H1 (cell line): ENCODE data around the gene MYO3A. TPM values are rescaled to one million over a fixed set of nuclear protein-coding genes. Genes with fewer than 3 reads are reported as not detected.
A peak's percentile ranks its signal among the peaks of the same experiment; 100 is the strongest.

Experiments
- CTCF ChIA-PET: fragments of 300-600 bp; sonication (Branson Sonifier 250); formaldehyde crosslinking; loops from one replicate; lab custom pipeline; 2021; ENCODE audit not compliant: partially characterized antibody; lab: Charles Lee
- POLR2A ChIA-PET: fragments of 300-600 bp; sonication (Branson Sonifier 250); formaldehyde crosslinking; loops from one replicate; lab custom pipeline; 2021; ENCODE audit warnings: inconsistent platforms; ENCODE audit not compliant: partially characterized antibody; lab: Charles Lee
- DNase-seq, 2 experiments: peaks; one replicate each; pipeline versions ENCODE4 v3.0.0 to v3.0.0-alpha.2; 2010 to 2022; ENCODE audit warnings: low spot score in 2 of 2, low read depth in 1 of 2, mixed read lengths in 1 of 2
- FAIRE-seq: peaks from 2 replicates; lab custom pipeline; 2011; peaks lifted over from hg19 to GRCh38; lab: Jason Lieb, UNC
- H2AFZ ChIP-seq: 2 replicates; pipeline ENCODE4 v1.8.1; 2012; ENCODE audit warnings: low read length, inconsistent platforms
- H2AK5ac ChIP-seq: 2 replicates; pipeline ENCODE4 v1.6.1; 2013; ENCODE audit warnings: low read depth, low read length
- H2BK120ac ChIP-seq: replicated peaks from 2 replicates; pipeline ENCODE3; 2013; ENCODE audit warnings: low read depth, low read length, inconsistent platforms
- H2BK12ac ChIP-seq: 2 replicates; pipeline ENCODE4 v1.6.1; 2013; ENCODE audit warnings: low read depth, low read length
- H2BK15ac ChIP-seq: 2 replicates; pipeline ENCODE4 v1.6.1; 2013; ENCODE audit warnings: low read length
- H2BK20ac ChIP-seq: 2 replicates; pipeline ENCODE4 v1.6.1; 2013; ENCODE audit warnings: low read length
- H2BK5ac ChIP-seq: 2 replicates; pipeline ENCODE4 v1.6.1; 2013; ENCODE audit warnings: low read depth, low read length
- H3K14ac ChIP-seq: 2 replicates; pipeline ENCODE4 v1.6.1; 2013; ENCODE audit warnings: inconsistent platforms; ENCODE audit not compliant: insufficient read length
- H3K18ac ChIP-seq: 2 replicates; pipeline ENCODE4 v1.6.1; 2013; ENCODE audit warnings: low read length; ENCODE audit errors: extremely low read depth
- H3K23ac ChIP-seq: 2 replicates; pipeline ENCODE4 v1.6.1; 2013; ENCODE audit warnings: inconsistent platforms; ENCODE audit not compliant: insufficient read length
- H3K23me2 ChIP-seq: 2 replicates; pipeline ENCODE4 v1.6.1; 2013; ENCODE audit warnings: low read depth, low read length
- H3K27ac ChIP-seq: 2 replicates; pipeline ENCODE4 v1.6.1; 2011; ENCODE audit warnings: low read depth, low read length, inconsistent platforms
- H3K27me3 ChIP-seq, 4 experiments: replicated peaks in 1 of 4; 1 replicate in 1 of 4; 2 replicates in 3 of 4; pipeline versions ENCODE4 v1.6.1 to v1.8.1; 2011 to 2013; ENCODE audit warnings: low read length in 3 of 4, mild to moderate bottlenecking in 3 of 4, inconsistent platforms in 2 of 4, mixed read lengths in 2 of 4, moderate library complexity in 1 of 4; ENCODE audit not compliant: control insufficient read depth in 3 of 4, insufficient read depth in 3 of 4; ENCODE audit errors: extremely low read depth in 1 of 4
- H3K36me3 ChIP-seq, 4 experiments: 2 replicates each; pipeline versions ENCODE4 v1.6.1 to v1.8.1; 2011 to 2013; ENCODE audit warnings: mild to moderate bottlenecking in 4 of 4, low read length in 3 of 4, moderate library complexity in 2 of 4, control low read depth in 1 of 4, inconsistent platforms in 1 of 4; ENCODE audit not compliant: insufficient read depth in 4 of 4, control insufficient read depth in 2 of 4
- H3K4ac ChIP-seq: replicated peaks from 2 replicates; pipeline ENCODE3; 2013; ENCODE audit warnings: low read length, low read depth, mixed read lengths, inconsistent platforms; ENCODE audit not compliant: insufficient read length
- H3K4me1 ChIP-seq, 4 experiments: replicated peaks in 1 of 4; 1 replicate in 1 of 4; 2 replicates in 3 of 4; pipeline versions ENCODE4 v1.6.1 to v1.8.1; 2011 to 2013; ENCODE audit warnings: low read length in 3 of 4, inconsistent platforms in 2 of 4, mixed read lengths in 1 of 4; ENCODE audit not compliant: insufficient read depth in 4 of 4, control insufficient read depth in 3 of 4
- H3K4me2 ChIP-seq, 2 experiments: 2 replicates each; pipeline versions ENCODE4 v1.6.1 to v1.8.1; 2011 to 2013; ENCODE audit warnings: low read depth in 2 of 2, low read length in 2 of 2, control low read depth in 1 of 2, inconsistent platforms in 1 of 2, mild to moderate bottlenecking in 1 of 2; ENCODE audit not compliant: insufficient read depth in 1 of 2
- H3K4me3 ChIP-seq, 4 experiments: fragments of 200-600, 300-600 bp in 1 of 4; sonication (generic), shearing (Covaris generic), sonication (Bioruptor Twin) in 1 of 4; 2 replicates each; pipeline versions ENCODE4 v1.5.1 to v1.8.1; 2011 to 2016; ENCODE audit warnings: low read length in 4 of 4, low read depth in 3 of 4, control low read depth in 2 of 4, inconsistent platforms in 2 of 4, mild to moderate bottlenecking in 2 of 4, mixed read lengths in 1 of 4, moderate library complexity in 1 of 4; ENCODE audit not compliant: insufficient read depth in 2 of 4; ENCODE audit errors: extremely low read depth in 1 of 4
- H3K56ac ChIP-seq: replicated peaks from 2 replicates; pipeline ENCODE3; 2013; ENCODE audit warnings: low read depth, mild to moderate bottlenecking, mixed read lengths, low read length, inconsistent platforms; ENCODE audit not compliant: insufficient read length
- H3K79me1 ChIP-seq: 2 replicates; pipeline ENCODE4 v1.6.1; 2013; ENCODE audit warnings: low read depth, low read length, control low read depth
- H3K79me2 ChIP-seq, 2 experiments: 2 replicates each; pipeline versions ENCODE4 v1.6.1 to v1.8.1; 2012 to 2013; ENCODE audit warnings: low read length in 2 of 2, mild to moderate bottlenecking in 2 of 2, inconsistent platforms in 1 of 2; ENCODE audit not compliant: insufficient read depth in 2 of 2, control insufficient read depth in 1 of 2
- H3K9ac ChIP-seq, 4 experiments: replicated peaks in 1 of 4; 1 replicate in 1 of 4; 2 replicates in 3 of 4; pipeline versions ENCODE4 v1.6.1 to v1.8.1; 2011 to 2013; ENCODE audit warnings: low read depth in 3 of 4, low read length in 3 of 4, control low read depth in 2 of 4, mild to moderate bottlenecking in 2 of 4, moderate library complexity in 2 of 4, inconsistent platforms in 1 of 4; ENCODE audit errors: extremely low read depth in 1 of 4
- H3K9me3 ChIP-seq, 2 experiments: 2 replicates each; pipeline versions ENCODE4 v1.6.1 to v1.8.1; 2012 to 2013; ENCODE audit warnings: mild to moderate bottlenecking in 2 of 2, moderate library complexity in 2 of 2, control low read depth in 1 of 2, inconsistent platforms in 1 of 2, low read depth in 1 of 2, low read length in 1 of 2, mixed read lengths in 1 of 2; ENCODE audit not compliant: insufficient read depth in 2 of 2
- H4K20me1 ChIP-seq, 2 experiments: replicated peaks in 1 of 2; 2 replicates each; pipeline versions ENCODE3 to v1.8.1; 2011 to 2013; ENCODE audit warnings: inconsistent platforms in 2 of 2, low read length in 2 of 2, mild to moderate bottlenecking in 1 of 2; ENCODE audit not compliant: insufficient read depth in 2 of 2, control insufficient read depth in 1 of 2
- H4K5ac ChIP-seq: 2 replicates; pipeline ENCODE4 v1.6.1; 2013; ENCODE audit warnings: low read length, low read depth, mixed read lengths, inconsistent platforms; ENCODE audit not compliant: insufficient read length
- H4K8ac ChIP-seq: 2 replicates; pipeline ENCODE4 v1.8.0; 2013; ENCODE audit warnings: mild to moderate bottlenecking, moderate library complexity, low read length, inconsistent platforms; ENCODE audit not compliant: insufficient read depth; ENCODE audit errors: extremely low read depth
- H4K91ac ChIP-seq: replicated peaks from 2 replicates; pipeline ENCODE3; 2013; ENCODE audit warnings: low read length, mixed read lengths, inconsistent platforms; ENCODE audit not compliant: insufficient read length
- CHD1 ChIP-seq: IDR thresholded peaks from 2 replicates; pipeline ENCODE4 v1.6.1; 2012; ENCODE audit warnings: low read depth, low read length, improper control_type of control experiment
- CTBP2 ChIP-seq: IDR thresholded peaks from 2 replicates; pipeline ENCODE4 v1.7.0; 2011; ENCODE audit warnings: borderline replicate concordance, mild to moderate bottlenecking, moderate library complexity, mixed read lengths, low read length; ENCODE audit not compliant: insufficient read depth, insufficient read length
- EP300 ChIP-seq, 2 experiments: IDR thresholded peaks; 1 replicate in 1 of 2; 2 replicates in 1 of 2; pipeline ENCODE4 v1.6.1; 2011 to 2012; ENCODE audit warnings: low read depth in 2 of 2, low read length in 2 of 2, mild to moderate bottlenecking in 2 of 2, borderline replicate concordance in 1 of 2, inconsistent platforms in 1 of 2, moderate library complexity in 1 of 2
- GABPA ChIP-seq: IDR thresholded peaks from 2 replicates; pipeline ENCODE4 v1.6.1; 2011; ENCODE audit warnings: mild to moderate bottlenecking, low read length, moderate library complexity, borderline replicate concordance; ENCODE audit not compliant: insufficient read depth
- JUN ChIP-seq: IDR thresholded peaks from 2 replicates; pipeline ENCODE4 v1.6.1; 2011; ENCODE audit warnings: low read depth, mild to moderate bottlenecking, improper control_type of control experiment, low read length
- KDM1A ChIP-seq: fragments of 200-600, 300-600 bp; sonication (generic); IDR thresholded peaks from 2 replicates; pipeline ENCODE4 v1.7.1; 2016; ENCODE audit warnings: mild to moderate bottlenecking, low read length, borderline replicate concordance
- PHF8 ChIP-seq: fragments of 200-600 bp; sonication (generic); conservative IDR thresholded peaks from 2 replicates; pipeline ENCODE4 v1.7.1; 2012; ENCODE audit warnings: low read depth, mild to moderate bottlenecking, inconsistent platforms, low read length, moderate library complexity
- RFX5 ChIP-seq: IDR thresholded peaks from 2 replicates; pipeline ENCODE4 v1.6.1; 2011; ENCODE audit warnings: low read depth, low read length, improper control_type of control experiment, borderline replicate concordance
- RNF2 ChIP-seq: fragments of 200-900, 300-1000 bp; sonication (generic); IDR thresholded peaks from 2 replicates; pipeline ENCODE4 v1.7.1; 2016; ENCODE audit warnings: borderline replicate concordance, low read depth, mild to moderate bottlenecking, antibody characterized with exemption, low read length; ENCODE audit not compliant: poor library complexity, severe bottlenecking; ENCODE audit errors: missing control alignments
- SIRT6 ChIP-seq: IDR thresholded peaks from one replicate; pipeline ENCODE4 v1.7.1; 2012; ENCODE audit warnings: low read length, inconsistent platforms
- SP4 ChIP-seq: IDR thresholded peaks from 2 replicates; pipeline ENCODE4 v1.6.1; 2012; ENCODE audit warnings: low read length, inconsistent platforms
- TBP ChIP-seq: IDR thresholded peaks from 2 replicates; pipeline ENCODE4 v1.6.1; 2011; ENCODE audit warnings: low read depth, low read length, improper control_type of control experiment
- whole genome bisulfite sequencing, 2 experiments: shearing (Covaris generic) in 1 of 2; methylation state at CpG; one replicate each; pipeline versions ENCODE4 v1.1.6 to v1.1.7; 2013 to 2015; ENCODE audit warnings: low lambda C conversion rate in 2 of 2, mixed read lengths in 2 of 2, inconsistent platforms in 1 of 2, low coverage in 1 of 2, missing lambda C conversion rate in 1 of 2; ENCODE audit not compliant: insufficient replicate concordance in 2 of 2, insufficient coverage in 1 of 2, insufficient read length in 1 of 2; ENCODE audit errors: extremely low coverage in 1 of 2, missing lambda C conversion rate in 1 of 2; 5-methylcytosine and 5-hydroxymethylcytosine counted together
- polyA plus RNA-seq, 7 experiments: library from polyadenylated mRNA; depleted of rRNA in 3 of 7; stranded (reverse) in 5 of 7; unstranded in 2 of 7; fragments of >200 nt in 5 of 7; fragments of 200-250 nt in 2 of 7; gene quantifications; 1 replicate in 5 of 7; 2 replicates in 1 of 7; 4 replicates in 1 of 7; pipeline versions ENCODE4 v1.2.1 to v1.2.3, GENCODE V29; 2011 to 2013; ENCODE audit warnings: missing spikeins in 2 of 7, mixed read lengths in 2 of 7
- total RNA-seq: library from RNA; stranded (reverse); fragmentation: NEBNext Ultra II Directional; extraction: Animal tissue kit (Norgen Biotek cat#: 25700); gene quantifications from 2 replicates; pipeline ENCODE4 v1.2.1, GENCODE V29; 2021

The MYO3A gene
- total and polyA plus RNA-seq, 2 of the 8 experiments (the other 6 are each of a cell fraction or from before 2014, with no cell fraction given): 3.9 to 5.3 TPM

GRCh38 chr10:25959540-25960232 lies 25.7 kb downstream of the MYO3A start:
- Histone ChIP-seq H2BK120ac (no peak overlapping the region), H3K4ac (no peak overlapping the region), H3K56ac (no peak overlapping the region), H3K18ac (no peak overlapping the region), H2BK20ac (no peak overlapping the region), H4K8ac (no peak overlapping the region), H4K5ac (no peak overlapping the region), H3K27me3 (no peaks in the 10 kb centered on the region), H3K79me1 (no peaks in the 10 kb centered on the region), H3K27ac (no peak overlapping the region), H2BK12ac (no peak overlapping the region), H3K9me3 (peaks cover 0 to 5% of the 10 kb centered on the region in 2 experiments; a peak in 1 of 4 replicates), H4K20me1 (no peaks in the 10 kb centered on the region), H2BK5ac (no peak overlapping the region), H2BK15ac (no peak overlapping the region), H3K79me2 (no peaks in the 10 kb centered on the region), H4K91ac (no peak overlapping the region), H3K36me3 (peaks cover 0 to 2% (median 0%) of the 10 kb centered on the region in 4 experiments; a peak in 1 of 8 replicates), H2AK5ac (no peak overlapping the region), H2AFZ (no peak overlapping the region), H3K4me1 (no peaks in the 10 kb centered on the region), H3K9ac (peak overlapping the region in 1 of 4 experiments; percentile 34; a peak in 1 of 7 replicates), H3K4me2 (no peak overlapping the region), H3K14ac (no peak overlapping the region), H3K23ac (no peak overlapping the region), H3K4me3 (no peak overlapping the region), H3K23me2 (no peaks in the 10 kb centered on the region)
- TF ChIP-seq RNF2 (no peak), EP300 (IDR thresholded peaks at IDR 0.05; ENCODE audit: borderline replicate concordance in 1 of 2, low read depth in 2 of 2, low read length in 2 of 2) (no peak), KDM1A (no peak), SP4 (no peak), PHF8 (no peak), RFX5 (no peak), TBP (no peak), CHD1 (no peak), SIRT6 (no peak), GABPA (no peak), JUN (no peak), CTBP2 (no peak)
- 93% methylated on average over 3 of the region's 3 CpGs; no CpG with 5 or more reads in 1 of the 2 experiments for WGBS, 2 experiments
- POLR2A ChIA-PET: no interaction called here
- CTCF ChIA-PET: no interaction called here
- FAIRE-seq (no peak), DNase-seq (no peak)
